ENCODE measurements around the gene INTS11. TPM values are rescaled to one million over a fixed set of nuclear protein-coding genes. Genes with fewer than 3 reads are reported as not detected.

The INTS11 gene
- total and polyA plus RNA-seq, 2 of the 13 experiments (the other 11 are each of a cell fraction or from before 2014, with no cell fraction given) = 52.8 to 94.8 TPM

- 0 out of 2 replicates have a peak, but pooled peaks have one; percentile 67 for TF ChIP-seq LRRFIP1 (CRISPR knock-in tag; conservative IDR thresholded peaks at IDR 0.05)
- no peak for TF ChIP-seq ZNF350 (CRISPR knock-in tag; IDR thresholded peaks at IDR 0.05; ENCODE audit: borderline replicate concordance, low read depth)
- 0 out of 2 replicates have a peak, but pooled peaks have one; percentile 33 for TF ChIP-seq ISL2 (CRISPR knock-in tag; IDR thresholded peaks at IDR 0.05)
- peak; percentile 79; the same call in 1 of the 2 replicates for TF ChIP-seq ZNF296 (CRISPR knock-in tag; conservative IDR thresholded peaks at IDR 0.05)
- no peak for TF ChIP-seq ZNF891 (CRISPR knock-in tag; IDR thresholded peaks at IDR 0.05)
- TF ChIP-seq MBD4 (IDR thresholded peaks at IDR 0.05; ENCODE audit: borderline replicate concordance, low read length) = no peak
- TF ChIP-seq HNRNPLL (IDR thresholded peaks at IDR 0.05; ENCODE audit: low read depth, low read length, poor library complexity, severe bottlenecking) = no peak
- no peak for TF ChIP-seq NR3C1 (CRISPR knock-in tag; IDR thresholded peaks at IDR 0.05)
- TF ChIP-seq ZNF407 (CRISPR knock-in tag; IDR thresholded peaks at IDR 0.05; ENCODE audit: not compliant biosample characterization) = no peak
- TF ChIP-seq SRY (CRISPR knock-in tag; IDR thresholded peaks at IDR 0.05) = peak; percentile 84; the same call in 1 of the 2 replicates
- no peak for TF ChIP-seq ZNF770 (CRISPR knock-in tag; IDR thresholded peaks at IDR 0.05)
- no peak for TF ChIP-seq ZBTB4 (CRISPR knock-in tag; IDR thresholded peaks at IDR 0.05; ENCODE audit: borderline replicate concordance)
- TF ChIP-seq MTF2 (CRISPR knock-in tag; IDR thresholded peaks at IDR 0.05; ENCODE audit: borderline replicate concordance) = no peak
Observed at GRCh38 chr1:1334835-1335234, 10.4 kb upstream of the INTS11 start (continued).
